ENCODE measurements around the gene LRRC2. TPM values are rescaled to one million over a fixed set of nuclear protein-coding genes. Genes with fewer than 3 reads are reported as not detected.

The LRRC2 gene
- total RNA-seq, 1 donor from 2014 or later: 0.26 TPM

GRCh38 chr3:46537316-46537715 lies 28.8 kb downstream of the LRRC2 start:
- no peaks in the 10 kb centered on the region for H3K27me3 ChIP-seq (ENCODE audit: control insufficient read depth, insufficient read depth, low read length)
- DNase-seq (ENCODE audit: low read depth) (no peak), FAIRE-seq (no peak)
- H3K4me3 ChIP-seq (ENCODE audit: low read depth, low read length): no peak overlapping the region
- H3K36me3 ChIP-seq (ENCODE audit: control insufficient read depth, insufficient read depth, low read length): no peaks in the 10 kb centered on the region
- TF ChIP-seq CTCF (IDR thresholded peaks at IDR 0.05; ENCODE audit: insufficient read depth, low read length, severe bottlenecking): no peak

- H3K4me3 ChIP-seq (ENCODE audit: low read depth, low read length): no peak overlapping the region
- H3K27me3 ChIP-seq (ENCODE audit: control insufficient read depth, insufficient read depth, low read length): no peaks in the 10 kb centered on the region
- FAIRE-seq: no peak
- no peak for TF ChIP-seq CTCF (IDR thresholded peaks at IDR 0.05; ENCODE audit: insufficient read depth, low read length, severe bottlenecking)
- DNase-seq (ENCODE audit: low read depth): no peak
- no peaks in the 10 kb centered on the region for H3K36me3 ChIP-seq (ENCODE audit: control insufficient read depth, insufficient read depth, low read length)
Observed at GRCh38 chr3:46536758-46537157, 29.3 kb downstream of the LRRC2 start.

GRCh38 chr3:46535746-46536145 lies 30.4 kb downstream of the LRRC2 start:
- DNase-seq (ENCODE audit: low read depth) (no peak), FAIRE-seq (no peak)
- H3K36me3 ChIP-seq (ENCODE audit: control insufficient read depth, insufficient read depth, low read length): no peaks in the 10 kb centered on the region
- H3K27me3 ChIP-seq (ENCODE audit: control insufficient read depth, insufficient read depth, low read length): no peaks in the 10 kb centered on the region
- H3K4me3 ChIP-seq (ENCODE audit: low read depth, low read length): no peak overlapping the region
- TF ChIP-seq CTCF (IDR thresholded peaks at IDR 0.05; ENCODE audit: insufficient read depth, low read length, severe bottlenecking): no peak

- Histone ChIP-seq H3K36me3 (ENCODE audit: control insufficient read depth, insufficient read depth, low read length) (no peaks in the 10 kb centered on the region), H3K4me3 (ENCODE audit: low read depth, low read length) (no peak overlapping the region), H3K27me3 (ENCODE audit: control insufficient read depth, insufficient read depth, low read length) (no peaks in the 10 kb centered on the region)
- no peak for TF ChIP-seq CTCF (IDR thresholded peaks at IDR 0.05; ENCODE audit: insufficient read depth, low read length, severe bottlenecking)
- no peak for DNase-seq (ENCODE audit: low read depth)
- no peak for FAIRE-seq
Observed at GRCh38 chr3:46533091-46533490, 33.0 kb downstream of the LRRC2 start.

GRCh38 chr3:46527239-46527638 lies 38.9 kb downstream of the LRRC2 start:
- DNase-seq (ENCODE audit: low read depth) (peak; percentile 53), FAIRE-seq (no peak)
- TF ChIP-seq CTCF (IDR thresholded peaks at IDR 0.05; ENCODE audit: insufficient read depth, low read length, severe bottlenecking): no peak
- Histone ChIP-seq H3K27me3 (ENCODE audit: control insufficient read depth, insufficient read depth, low read length) (no peaks in the 10 kb centered on the region), H3K36me3 (ENCODE audit: control insufficient read depth, insufficient read depth, low read length) (no peaks in the 10 kb centered on the region), H3K4me3 (ENCODE audit: low read depth, low read length) (no peak overlapping the region)

- DNase-seq (ENCODE audit: low read depth): no peak
- Histone ChIP-seq H3K36me3 (ENCODE audit: control insufficient read depth, insufficient read depth, low read length) (no peaks in the 10 kb centered on the region), H3K27me3 (ENCODE audit: control insufficient read depth, insufficient read depth, low read length) (no peaks in the 10 kb centered on the region), H3K4me3 (ENCODE audit: low read depth, low read length) (no peak overlapping the region)
- FAIRE-seq: no peak
- no peak for TF ChIP-seq CTCF (IDR thresholded peaks at IDR 0.05; ENCODE audit: insufficient read depth, low read length, severe bottlenecking)
Observed at GRCh38 chr3:46524832-46525231, 41.3 kb downstream of the LRRC2 start.
